Measurements from ENCODE around the gene IQSEC3. TPM values are rescaled to one million over a fixed set of nuclear protein-coding genes. Genes with fewer than 3 reads are reported as not detected.

The IQSEC3 gene
- total and polyA plus RNA-seq, 8 donors: 0.64 to 8.4 (median 6.0) TPM

- Histone ChIP-seq H3K4me1 (no peaks in the 10 kb centered on the region), H3K9me3 (no peaks in the 10 kb centered on the region)
These were observed 104.7 kb downstream of the IQSEC3 start for GRCh38 chr12:171276-171675.

GRCh38 chr12:171743-172676 is 105.4 kb downstream of the IQSEC3 start:
- Histone ChIP-seq H3K4me1 (no peaks in the 10 kb centered on the region), H3K4me3 (no peak overlapping the region), H3K36me3 (no peaks in the 10 kb centered on the region), H3K27ac (no peak overlapping the region), H3K9me3 (no peaks in the 10 kb centered on the region), H3K27me3 (peaks cover 0 to 65% of the 10 kb centered on the region in 2 donors)
- DNase-seq: peak in 1 of 4 donors; percentile 71
- TF ChIP-seq CTCF (IDR thresholded peaks at IDR 0.05): no peak
- peak; percentile 17 for ATAC-seq
- intact Hi-C loops (cut with DNase I): no loop called here

More at GRCh38 chr12:171276-171675, 104.7 kb downstream of the IQSEC3 start:
- no peaks in the 10 kb centered on the region for H3K36me3 ChIP-seq
- H3K27ac ChIP-seq: no peak overlapping the region
- H3K4me3 ChIP-seq: no peak overlapping the region
- ATAC-seq: no peak
- no peak for DNase-seq
- H3K27me3 ChIP-seq: peaks cover 0 to 65% of the 10 kb centered on the region in 2 donors
- intact Hi-C loops (cut with DNase I): no loop called here
- TF ChIP-seq CTCF (IDR thresholded peaks at IDR 0.05): no peak

- Histone ChIP-seq H3K36me3 (no peaks in the 10 kb centered on the region), H3K4me1 (no peaks in the 10 kb centered on the region), H3K27me3 (peaks cover 0 to 65% of the 10 kb centered on the region in 2 donors), H3K4me3 (no peak overlapping the region), H3K27ac (no peak overlapping the region), H3K9me3 (no peaks in the 10 kb centered on the region)
- ATAC-seq (no peak), DNase-seq (peak in 1 of 4 donors; percentile 70)
- TF ChIP-seq CTCF (IDR thresholded peaks at IDR 0.05): no peak
- intact Hi-C loops (cut with DNase I): no loop called here
These were observed 106.2 kb downstream of the IQSEC3 start for GRCh38 chr12:172732-173161.

GRCh38 chr12:174124-174523 is 107.6 kb downstream of the IQSEC3 start:
- H3K36me3 ChIP-seq: no peaks in the 10 kb centered on the region
- no peak overlapping the region for H3K27ac ChIP-seq
- TF ChIP-seq CTCF (IDR thresholded peaks at IDR 0.05): no peak
- intact Hi-C loops (cut with DNase I): no loop called here
- no peaks in the 10 kb centered on the region for H3K4me1 ChIP-seq
- H3K27me3 ChIP-seq: peaks cover 0 to 63% of the 10 kb centered on the region in 2 donors
- no peak for ATAC-seq
- no peaks in the 10 kb centered on the region for H3K9me3 ChIP-seq
- no peak overlapping the region for H3K4me3 ChIP-seq
- no peak for DNase-seq

- no peak overlapping the region for H3K4me3 ChIP-seq
- TF ChIP-seq CTCF (IDR thresholded peaks at IDR 0.05): no peak
- no peak for ATAC-seq
- H3K36me3 ChIP-seq: no peaks in the 10 kb centered on the region
- DNase-seq: peak in 1 of 4 donors; percentile 80
- H3K9me3 ChIP-seq: no peaks in the 10 kb centered on the region
- no peak overlapping the region for H3K27ac ChIP-seq
- H3K4me1 ChIP-seq: no peaks in the 10 kb centered on the region
- intact Hi-C loops (cut with DNase I): no loop called here
- H3K27me3 ChIP-seq: peaks cover 0 to 58% of the 10 kb centered on the region in 2 donors
These were observed 108.0 kb downstream of the IQSEC3 start for GRCh38 chr12:174596-174995.
